Stomach smooth muscle (tissue), 2 donors: ENCODE results near the gene ADGRF4.
"Not testable (repeated sequence)": the region's sequence is repeated elsewhere in the genome, so short reads cannot be mapped to it uniquely, and the experiment has no call there.

Experiments
- H3K27ac ChIP-seq: one replicate; pipeline ENCODE4 v1.7.0; 2013; ENCODE audit warnings: mild to moderate bottlenecking, low read length, inconsistent platforms
- H3K27me3 ChIP-seq, 2 donors: one replicate each; pipeline ENCODE4 v1.7.0; 2013; ENCODE audit warnings: low read length in 2 of 2; ENCODE audit not compliant: insufficient read depth in 2 of 2, control insufficient read depth in 1 of 2
- H3K36me3 ChIP-seq, 2 donors: one replicate each; pipeline ENCODE4 v1.7.0; 2013; ENCODE audit warnings: low read length in 2 of 2; ENCODE audit not compliant: control insufficient read depth in 2 of 2, insufficient read depth in 2 of 2
- H3K4me1 ChIP-seq: one replicate; pipeline ENCODE4 v1.7.0; 2013; ENCODE audit warnings: low read length; ENCODE audit not compliant: control insufficient read depth, insufficient read depth
- H3K4me3 ChIP-seq, 2 donors: one replicate each; pipeline ENCODE4 v1.7.0; 2013; ENCODE audit warnings: low read length in 2 of 2
- H3K9ac ChIP-seq, 2 donors: one replicate each; pipeline ENCODE4 v1.7.0; 2013; ENCODE audit warnings: low read length in 2 of 2, mild to moderate bottlenecking in 1 of 2
- H3K9me3 ChIP-seq, 2 donors: one replicate each; pipeline ENCODE4 v1.7.0; 2013; ENCODE audit warnings: low read length in 2 of 2; ENCODE audit not compliant: control insufficient read depth in 2 of 2
- donor health status: healthy.
- donor health status: Pancreatic carcinoma.

The ADGRF4 gene

GRCh38 chr6:47733879-47734558 lies 35.6 kb downstream of the ADGRF4 start:
- Histone ChIP-seq H3K36me3 (no peaks in the 10 kb centered on the region), H3K4me1 (no peaks in the 10 kb centered on the region), H3K9me3 (no peaks in the 10 kb centered on the region), H3K27ac (no peak overlapping the region), H3K27me3 (no peaks in the 10 kb centered on the region), H3K9ac (no peak overlapping the region), H3K4me3 (no peak overlapping the region)

- no peaks in the 10 kb centered on the region for H3K27me3 ChIP-seq
- H3K9ac ChIP-seq: no peak overlapping the region
- H3K4me1 ChIP-seq: no peaks in the 10 kb centered on the region
- no peaks in the 10 kb centered on the region for H3K36me3 ChIP-seq
- H3K27ac ChIP-seq: no peak overlapping the region
- no peaks in the 10 kb centered on the region for H3K9me3 ChIP-seq
- no peak overlapping the region for H3K4me3 ChIP-seq
Observed at GRCh38 chr6:47734831-47735481, 36.6 kb downstream of the ADGRF4 start.

GRCh38 chr6:47736083-47736700 lies 37.8 kb downstream of the ADGRF4 start:
- Histone ChIP-seq H3K27me3 (no peaks in the 10 kb centered on the region), H3K36me3 (no peaks in the 10 kb centered on the region), H3K9me3 (no peaks in the 10 kb centered on the region), H3K4me1 (no peaks in the 10 kb centered on the region), H3K27ac (no peak overlapping the region), H3K4me3 (no peak overlapping the region), H3K9ac (no peak overlapping the region)

- Histone ChIP-seq H3K9me3 (no peaks in the 10 kb centered on the region), H3K4me1 (no peaks in the 10 kb centered on the region), H3K36me3 (no peaks in the 10 kb centered on the region), H3K27ac (no peak overlapping the region), H3K27me3 (no peaks in the 10 kb centered on the region), H3K4me3 (no peak overlapping the region), H3K9ac (no peak overlapping the region)
Observed at GRCh38 chr6:47737406-47737805, 39.0 kb downstream of the ADGRF4 start.

GRCh38 chr6:47740714-47741113 lies 42.3 kb downstream of the ADGRF4 start:
- Histone ChIP-seq H3K27ac (no peak overlapping the region), H3K27me3 (no peaks in the 10 kb centered on the region), H3K36me3 (no peaks in the 10 kb centered on the region), H3K4me3 (no peak overlapping the region), H3K4me1 (no peaks in the 10 kb centered on the region), H3K9me3 (no peaks in the 10 kb centered on the region), H3K9ac (no peak overlapping the region)

- H3K36me3 ChIP-seq: no peaks in the 10 kb centered on the region
- no peaks in the 10 kb centered on the region for H3K27me3 ChIP-seq
- H3K27ac ChIP-seq: no peak overlapping the region
- no peaks in the 10 kb centered on the region for H3K4me1 ChIP-seq
- no peaks in the 10 kb centered on the region for H3K9me3 ChIP-seq
- no peak overlapping the region for H3K4me3 ChIP-seq
- H3K9ac ChIP-seq: no peak overlapping the region
Observed at GRCh38 chr6:47741807-47742206, 43.4 kb downstream of the ADGRF4 start.

GRCh38 chr6:47743744-47744143 lies 45.4 kb downstream of the ADGRF4 start:
- no peaks in the 10 kb centered on the region for H3K9me3 ChIP-seq

GRCh38 chr6:47745269-47745668 lies 46.9 kb downstream of the ADGRF4 start:
- H3K27me3 ChIP-seq, H3K9ac ChIP-seq, H3K27ac ChIP-seq, H3K9me3 ChIP-seq, H3K4me3 ChIP-seq, H3K36me3 ChIP-seq, H3K4me1 ChIP-seq: not testable (repeated sequence)

More at GRCh38 chr6:47743744-47744143, 45.4 kb downstream of the ADGRF4 start:
- H3K4me3 ChIP-seq: no peak overlapping the region
- no peak overlapping the region for H3K27ac ChIP-seq
- no peaks in the 10 kb centered on the region for H3K4me1 ChIP-seq
- H3K27me3 ChIP-seq: no peaks in the 10 kb centered on the region
- H3K36me3 ChIP-seq: no peaks in the 10 kb centered on the region
- H3K9ac ChIP-seq: no peak overlapping the region

GRCh38 chr6:47749757-47750156 lies 51.4 kb downstream of the ADGRF4 start:
- H3K4me3 ChIP-seq: no peak overlapping the region
- no peaks in the 10 kb centered on the region for H3K4me1 ChIP-seq
- no peaks in the 10 kb centered on the region for H3K27me3 ChIP-seq
- H3K27ac ChIP-seq: no peak overlapping the region
- no peak overlapping the region for H3K9ac ChIP-seq
- H3K9me3 ChIP-seq: no peaks in the 10 kb centered on the region
- no peaks in the 10 kb centered on the region for H3K36me3 ChIP-seq

- Histone ChIP-seq H3K27ac (no peak overlapping the region), H3K4me3 (no peak overlapping the region), H3K9ac (no peak overlapping the region), H3K36me3 (no peaks in the 10 kb centered on the region), H3K4me1 (no peaks in the 10 kb centered on the region), H3K27me3 (no peaks in the 10 kb centered on the region), H3K9me3 (no peaks in the 10 kb centered on the region)
Observed at GRCh38 chr6:47752801-47753200, 54.4 kb downstream of the ADGRF4 start.

GRCh38 chr6:47759364-47759763 lies 61.0 kb downstream of the ADGRF4 start:
- Histone ChIP-seq H3K27me3 (no peaks in the 10 kb centered on the region), H3K4me1 (no peaks in the 10 kb centered on the region), H3K36me3 (no peaks in the 10 kb centered on the region), H3K4me3 (no peak overlapping the region), H3K9me3 (no peaks in the 10 kb centered on the region), H3K9ac (no peak overlapping the region), H3K27ac (no peak overlapping the region)
